Stimulated activated CD4-positive, alpha-beta T cell treated with anti-CD3 and anti-CD28 coated beads, Interleukin-2, amount 100 ng/mL, for 4 hours (primary cell): ENCODE results near the gene TREML4.
"Not testable (repeated sequence)": the region's sequence is repeated elsewhere in the genome, so short reads cannot be mapped to it uniquely, and the experiment has no call there.

Experiments used
- DNase-seq: peaks from one replicate; pipeline ENCODE4 v3.0.0-alpha.2; 2020; ENCODE audit warnings: low read depth

The TREML4 gene, protein sequence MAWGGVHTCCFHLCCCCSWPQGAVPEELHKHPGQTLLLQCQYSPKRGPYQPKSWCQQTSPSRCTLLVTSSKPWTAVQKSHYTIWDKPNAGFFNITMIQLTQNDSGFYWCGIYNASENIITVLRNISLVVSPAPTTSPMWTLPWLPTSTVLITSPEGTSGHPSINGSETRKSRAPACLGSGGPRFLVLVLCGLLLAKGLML

DNA sequence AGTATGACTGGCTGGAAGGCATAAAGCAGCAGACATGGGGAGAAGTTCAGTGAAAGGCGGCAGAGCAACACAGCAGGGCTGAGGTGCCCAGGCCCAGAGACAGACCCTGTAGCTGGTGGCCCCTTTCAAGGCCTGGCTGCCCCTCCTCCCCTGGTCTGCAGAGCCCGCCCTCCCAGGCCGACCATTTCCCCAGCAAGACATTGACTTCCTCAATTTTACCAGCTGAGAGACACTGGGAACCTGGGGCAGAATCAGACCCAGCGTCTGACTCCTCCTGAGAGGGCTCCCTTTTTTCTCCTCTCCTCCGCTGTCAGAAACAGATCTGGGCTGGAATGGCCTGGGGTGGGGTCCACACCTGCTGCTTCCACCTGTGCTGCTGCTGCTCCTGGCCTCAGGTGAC is at the start of gene TREML4:
TSS of gene TREML4 (plus strand) at position 254 of the 400 bp plus-strand sequence. CDS start at position 333, 79 bp downstream.
- DNase-seq = no peak

DNA sequence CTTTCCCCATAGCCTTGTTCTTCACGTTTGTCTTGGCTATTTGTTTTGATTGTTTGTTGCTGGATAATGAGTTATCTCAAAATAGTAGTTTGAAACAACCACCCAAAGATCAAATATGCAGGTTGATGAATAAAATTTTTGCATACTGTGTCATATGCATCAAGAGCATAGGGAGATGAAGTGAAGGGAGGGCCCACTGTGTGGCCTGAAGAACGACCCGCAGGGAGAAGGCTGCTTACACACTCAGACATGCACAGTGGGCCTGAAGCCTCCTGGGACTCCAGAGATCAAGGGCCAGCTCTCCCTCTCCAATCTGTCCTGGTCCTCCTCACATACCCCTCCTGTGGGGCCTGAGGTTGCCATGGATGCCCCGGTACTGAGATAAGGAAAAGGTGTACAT is 49.0 kb upstream of the TREML4 start:
- DNase-seq = no peak

DNA sequence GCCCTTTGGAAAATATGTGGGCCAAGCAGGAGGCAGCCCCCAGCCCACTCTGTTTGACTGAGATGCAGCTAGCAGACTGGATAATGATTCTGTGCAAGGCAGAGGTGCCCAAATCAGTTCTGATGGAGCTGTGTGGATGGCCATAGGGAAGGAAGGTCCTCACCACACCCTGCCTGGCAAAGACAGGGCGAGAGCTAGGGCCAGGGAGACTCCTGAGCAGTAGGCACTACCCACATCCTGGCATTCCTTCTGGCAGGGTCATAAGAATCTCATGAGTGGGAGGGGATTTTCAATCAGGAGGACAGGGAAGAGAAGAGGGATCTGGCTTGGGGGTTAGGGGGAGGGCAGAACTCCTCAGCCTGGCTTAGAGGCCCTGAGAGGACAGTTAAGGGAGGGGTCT is 46.6 kb upstream of the TREML4 start:
- DNase-seq = no peak

DNA sequence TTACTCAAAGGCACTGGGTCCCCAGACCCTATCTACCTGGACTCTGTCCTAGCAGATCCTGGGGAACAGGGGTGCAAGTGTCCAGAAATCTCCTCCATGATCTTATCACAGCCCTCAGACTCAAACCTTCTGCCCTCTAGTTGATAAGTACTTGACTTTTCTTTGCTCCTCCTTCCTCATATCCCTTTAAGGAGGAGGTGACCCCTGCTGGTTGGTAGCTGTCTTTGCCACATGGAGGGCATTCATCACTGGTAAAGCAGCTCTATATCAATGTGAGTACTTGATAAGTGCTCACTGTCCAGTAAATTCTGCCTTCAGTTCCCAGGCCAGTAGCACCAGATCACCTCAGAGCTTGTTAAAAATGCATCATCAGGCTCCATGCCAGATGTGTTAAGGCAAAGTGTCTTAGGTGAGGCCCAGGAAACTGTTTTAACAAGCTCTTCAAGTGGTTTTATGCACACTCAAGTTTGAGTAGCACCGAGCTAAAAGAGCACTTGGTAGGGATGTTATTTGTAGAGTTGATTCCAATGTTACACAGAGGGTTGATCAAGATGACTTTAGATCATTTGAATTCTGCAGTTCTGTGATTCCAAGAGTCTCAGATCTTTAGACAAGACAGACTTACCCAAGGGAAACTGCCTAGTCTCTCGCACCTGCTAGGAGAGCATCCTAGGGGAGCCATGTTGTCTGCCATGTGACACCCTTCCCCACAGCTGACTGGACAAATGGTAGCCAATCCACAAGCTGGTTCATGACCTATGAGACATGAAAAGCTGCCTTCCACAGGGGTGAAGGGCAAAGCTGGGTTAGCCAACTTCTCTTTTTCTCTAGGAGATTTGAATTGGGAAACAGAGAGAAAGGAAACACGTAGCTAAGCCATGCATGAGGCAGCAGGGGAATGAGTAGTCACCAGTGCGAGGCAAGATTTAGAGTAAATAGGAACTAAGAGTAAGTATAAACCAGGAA is 45.8 kb upstream of the TREML4 start:
- DNase-seq = peak; percentile 40

DNA sequence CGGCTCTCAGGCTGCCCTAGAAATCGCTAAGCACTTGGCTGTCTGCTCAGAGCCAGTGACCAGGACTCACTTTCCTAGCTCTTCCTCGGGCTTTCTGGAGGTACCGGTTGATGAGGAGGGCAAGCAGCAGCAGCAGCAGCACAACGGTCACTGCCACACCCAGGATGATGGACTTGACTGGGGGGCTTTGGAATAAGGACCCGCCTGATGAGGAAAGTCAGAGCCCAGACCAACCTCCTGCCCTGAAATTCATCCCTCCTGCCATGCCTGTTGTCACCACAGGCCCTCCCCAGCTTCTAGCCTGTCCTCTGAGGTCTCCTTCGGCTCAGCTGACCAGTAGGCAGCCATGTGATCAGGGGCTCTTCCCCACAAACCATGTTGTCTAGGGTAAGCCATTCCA is 43.4 kb upstream of the TREML4 start:
- no peak for DNase-seq

- no peak for DNase-seq
Observed at GRCh38 chr6:41186031-41186562, 42.1 kb upstream of the TREML4 start.

DNA sequence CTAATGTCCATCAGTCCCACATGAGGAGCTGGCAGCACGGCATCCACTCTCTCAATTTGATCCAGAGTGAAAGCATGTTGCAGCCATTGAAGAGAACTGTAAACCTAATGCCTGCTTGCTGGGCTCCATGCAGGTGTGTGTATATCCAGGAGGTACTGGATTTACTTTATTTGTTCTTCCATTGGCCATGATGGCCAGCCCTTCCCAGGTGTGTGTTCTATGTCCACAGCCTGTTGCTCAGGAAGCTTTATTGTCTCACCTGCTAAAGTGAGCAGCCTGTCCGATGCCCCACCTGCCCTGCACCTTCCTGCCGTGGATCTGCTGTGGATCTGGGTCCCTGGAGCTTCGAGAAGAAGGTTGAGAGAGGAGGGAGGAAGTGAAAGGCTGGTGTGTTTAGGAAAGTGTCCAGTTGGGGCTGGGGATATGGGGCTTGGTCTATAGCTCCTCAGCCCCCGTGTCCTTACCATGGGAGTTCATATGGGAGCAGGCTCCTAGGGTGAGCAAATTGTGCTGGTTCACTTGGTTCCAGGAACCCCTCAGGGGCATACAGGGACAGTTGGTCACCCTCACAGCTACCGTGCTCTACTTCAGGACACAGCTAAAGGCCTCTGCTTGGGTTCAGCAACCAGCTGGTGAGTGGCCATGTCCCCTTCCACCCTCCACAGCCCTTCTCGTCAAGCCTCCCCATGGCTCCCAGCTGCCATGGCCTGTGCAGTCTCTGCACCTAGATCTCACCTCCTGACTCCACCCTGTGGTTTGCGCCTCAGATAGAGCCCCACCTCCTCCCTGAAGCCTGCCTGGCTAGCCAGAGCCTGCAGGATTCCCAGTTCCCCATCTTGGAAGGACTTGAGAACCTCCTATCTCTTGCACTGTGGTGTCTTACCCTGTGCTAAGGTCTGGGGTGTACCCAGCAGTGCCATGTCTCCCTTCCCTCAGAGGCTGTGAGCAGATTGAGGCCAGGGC is 39.9 kb upstream of the TREML4 start:
- no peak for DNase-seq

- DNase-seq = not testable (repeated sequence)
Observed at GRCh38 chr6:41189046-41189445, 39.1 kb upstream of the TREML4 start.

DNA sequence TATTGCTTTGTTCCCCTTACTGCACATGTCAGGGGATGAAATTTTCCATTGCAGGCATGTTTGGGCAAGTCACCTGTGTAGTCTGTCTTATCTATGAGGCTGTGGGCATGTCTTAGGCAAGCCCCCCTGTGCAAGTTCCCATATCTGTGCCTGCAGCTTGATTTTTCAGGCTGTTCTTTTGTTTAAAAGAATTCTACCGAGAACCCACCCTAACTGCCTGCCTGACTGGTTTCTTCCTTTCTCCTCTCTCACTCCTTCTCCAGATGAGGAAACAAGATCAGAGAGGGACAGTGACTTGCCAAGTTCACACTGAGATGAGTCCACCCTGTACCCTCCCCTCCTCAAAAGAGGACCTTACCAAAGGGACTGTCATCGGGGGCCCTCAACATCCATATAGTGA is 38.2 kb upstream of the TREML4 start:
- DNase-seq = no peak

DNA sequence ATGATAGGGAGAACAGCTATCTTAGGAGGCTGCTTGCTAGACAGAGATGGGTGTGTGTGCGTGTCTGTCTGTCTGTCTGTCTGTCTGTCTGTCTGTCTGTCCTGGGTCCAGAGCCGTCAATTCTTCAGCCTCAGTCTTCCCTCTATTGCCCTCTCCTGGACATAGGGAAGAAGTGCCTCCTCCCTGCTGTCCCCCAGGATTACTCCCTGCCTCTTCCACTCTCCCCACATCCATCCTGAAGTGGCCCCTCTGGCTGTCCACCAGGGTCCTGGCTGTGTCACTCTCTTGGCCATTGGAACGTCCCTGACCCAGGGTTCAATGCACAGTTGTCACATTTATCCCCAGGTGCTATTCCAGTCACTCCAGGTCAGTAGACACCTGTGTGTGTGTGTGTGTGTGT is 37.4 kb upstream of the TREML4 start:
- no peak for DNase-seq

DNA sequence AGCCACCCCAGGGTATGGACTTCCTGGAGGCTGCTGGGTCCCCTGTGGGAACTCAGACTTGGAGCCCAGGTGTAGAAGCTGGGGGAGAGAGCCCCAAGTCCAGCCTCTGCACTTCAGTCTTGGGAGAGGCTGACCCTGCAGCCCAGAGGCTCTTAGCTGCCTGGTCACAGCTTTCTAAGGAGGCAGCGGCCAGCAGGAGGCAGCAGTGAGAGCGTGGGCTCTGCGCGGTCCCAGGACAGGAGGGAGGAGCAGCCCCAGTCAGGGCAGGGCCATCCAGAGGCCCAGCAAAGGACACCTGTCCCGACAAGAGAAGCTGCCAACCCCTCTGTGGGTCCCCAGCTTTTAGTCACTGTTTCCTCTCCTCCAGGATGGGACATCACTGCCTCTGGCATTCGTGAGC is 36.6 kb upstream of the TREML4 start:
- DNase-seq = no peak

DNA sequence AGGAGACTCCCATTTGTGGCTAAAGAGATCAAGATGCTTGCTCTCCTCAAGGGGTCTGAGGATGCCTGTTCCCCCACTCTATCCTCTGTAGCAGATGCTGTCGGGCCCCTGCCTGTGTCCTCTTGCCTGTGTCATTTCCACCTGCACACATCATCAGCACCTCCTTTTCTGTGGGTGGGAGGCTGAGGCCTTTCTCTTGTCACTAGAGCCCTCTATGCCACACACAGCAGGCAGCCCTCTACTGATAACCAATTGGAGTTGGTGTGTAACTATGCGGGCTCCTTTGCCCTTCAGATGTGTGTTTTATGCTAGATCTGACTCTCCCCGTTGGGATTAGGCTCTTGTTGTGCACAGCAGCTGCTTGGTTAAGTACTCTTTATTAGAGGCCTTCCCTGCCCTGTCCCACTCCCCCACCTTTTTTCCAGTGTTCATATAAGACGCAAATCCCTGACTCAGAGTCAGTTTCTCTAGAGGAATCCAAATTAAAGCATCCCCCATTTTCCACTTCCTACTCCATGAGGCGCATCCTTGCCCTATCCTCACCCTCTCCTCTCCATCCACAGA is 34.9 kb upstream of the TREML4 start:
- DNase-seq = no peak

GRCh38 chr6:41193884-41194283 is 34.3 kb upstream of the TREML4 start:
- no peak for DNase-seq

GRCh38 chr6:41194386-41194785 is 33.8 kb upstream of the TREML4 start:
- DNase-seq = no peak

DNA sequence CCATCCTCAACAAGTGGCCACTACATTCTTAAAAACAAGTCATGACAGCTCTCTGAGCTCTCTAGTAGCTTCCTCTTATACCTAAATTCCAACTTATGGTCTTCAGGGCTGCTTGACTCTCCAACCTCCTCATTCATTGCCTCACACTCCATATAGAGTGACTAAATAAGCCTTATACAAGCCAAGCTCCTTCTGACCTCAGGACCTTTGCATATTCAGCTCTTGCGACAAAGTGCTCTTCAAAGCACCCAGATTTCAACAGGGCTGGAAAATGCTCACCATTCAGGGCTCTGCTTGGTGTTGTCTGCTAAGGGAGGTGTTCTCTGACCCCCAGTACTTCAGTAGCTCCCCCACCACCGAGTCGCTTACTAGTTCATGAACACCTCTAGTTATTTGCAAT is 30.9 kb upstream of the TREML4 start:
- no peak for DNase-seq

DNA sequence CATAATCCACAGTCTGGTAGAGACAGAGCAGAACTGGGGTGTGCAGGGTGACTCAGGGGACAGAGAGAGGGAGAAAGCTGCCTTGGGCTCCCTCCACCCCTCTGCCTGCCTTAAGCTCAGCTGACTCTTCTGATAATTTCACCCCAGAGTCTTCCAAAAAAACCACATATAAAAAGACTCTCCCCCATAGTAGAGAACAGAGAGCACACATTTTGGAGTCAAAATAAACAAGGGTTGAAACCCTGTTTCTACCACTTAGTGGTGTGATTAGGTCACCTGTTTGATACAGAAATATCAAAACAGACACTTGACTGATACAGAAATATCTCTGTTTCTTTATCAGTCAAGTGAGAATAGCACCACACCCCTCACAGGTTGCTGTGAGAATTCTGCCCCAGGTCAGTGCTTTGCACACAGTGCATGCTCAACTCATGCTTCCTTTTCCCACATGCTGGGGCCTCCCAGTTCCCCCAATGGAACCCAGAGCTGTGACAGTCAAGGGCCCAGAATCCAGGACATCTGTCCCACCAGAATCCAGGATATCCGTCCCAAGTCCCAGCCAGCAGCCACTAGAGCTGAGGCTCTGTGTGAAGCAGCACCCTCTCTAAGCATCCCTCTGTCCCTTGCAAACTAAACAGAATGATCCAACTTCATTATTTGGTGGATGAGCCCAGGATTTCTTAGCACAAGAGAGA is 28.4 kb upstream of the TREML4 start:
- DNase-seq = no peak

GRCh38 chr6:41200296-41200900 is 27.8 kb upstream of the TREML4 start:
- peak; percentile 26 for DNase-seq

GRCh38 chr6:41200901-41201763 is 27.0 kb upstream of the TREML4 start, which contains the start of gene TREML2:
TREML2 (minus strand) TSS chr6:41201149; CDS start chr6:41201008, 141 bp downstream.
- DNase-seq = no peak

DNA sequence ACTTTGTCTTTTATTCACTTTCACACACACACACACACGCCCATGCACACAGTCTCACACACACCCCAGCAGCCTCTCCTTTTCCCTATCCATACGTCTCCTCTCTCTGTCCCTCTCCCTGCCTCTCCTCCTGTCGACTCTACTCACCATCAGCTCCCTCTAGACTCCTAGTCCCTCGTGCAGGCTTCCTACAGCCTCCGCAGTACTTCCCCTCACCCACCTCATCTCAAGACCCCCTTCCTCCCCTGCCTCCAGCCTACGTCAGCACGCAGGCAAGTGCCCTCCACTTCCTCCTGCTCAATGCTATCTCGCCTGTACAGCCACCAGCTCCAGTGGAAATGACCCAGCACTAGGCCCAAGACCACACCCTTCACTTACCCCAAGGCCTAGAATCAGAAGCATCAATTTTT is 26.4 kb upstream of the TREML4 start:
- DNase-seq = no peak
